SK-N-SH (cell line): ENCODE data around the gene MYCBPAP. TPM values are rescaled to one million over a fixed set of nuclear protein-coding genes. Genes with fewer than 3 reads are reported as not detected.

Source experiments
- CTCF ChIA-PET: fragments of 300-600, 350-600 bp; formaldehyde crosslinking; extraction: SDS; loops from one replicate; lab custom pipeline; 2021; lab: Yijun Ruan, JAX
- POLR2A ChIA-PET: fragments of 350-600 bp; sonication (Branson Sonifier 250); formaldehyde crosslinking; extraction: SDS; loops from one replicate; lab custom pipeline; 2020; ENCODE audit warnings: antibody characterized with exemption, inconsistent platforms; lab: Yijun Ruan, JAX
- DNase-seq: peaks from one replicate; pipeline ENCODE4 v3.0.0; 2012
- H2AFZ ChIP-seq: fragments of 200-600 bp; sonication (generic); 2 replicates; pipeline ENCODE4 v1.8.1; 2016; ENCODE audit warnings: antibody characterized with exemption, mild to moderate bottlenecking, low read depth
- H3F3A ChIP-seq: fragments of 200-600 bp; sonication (generic); replicated peaks from 2 replicates; pipeline ENCODE3; 2016; ENCODE audit warnings: antibody characterized with exemption, mild to moderate bottlenecking; ENCODE audit not compliant: insufficient read depth
- H3K27ac ChIP-seq, 2 experiments: fragments of 200-500 bp in 1 of 2; fragments of 200-600 bp in 1 of 2; sonication (Bioruptor generic) in 1 of 2; sonication (generic), shearing (Covaris generic) in 1 of 2; 2 replicates each; pipeline versions ENCODE4 v1.5.1 to v1.6.1; 2014 to 2016; ENCODE audit warnings: low read depth in 2 of 2, inconsistent platforms in 1 of 2, low read length in 1 of 2, mild to moderate bottlenecking in 1 of 2, mixed read lengths in 1 of 2
- H3K27me3 ChIP-seq: fragments of 200-600 bp; sonication (generic), shearing (Covaris generic); 2 replicates; pipeline ENCODE4 v1.6.1; 2016; ENCODE audit warnings: mixed run types; ENCODE audit not compliant: insufficient read depth
- H3K36me3 ChIP-seq, 2 experiments: fragments of 200-500 bp in 1 of 2; fragments of 200-600 bp in 1 of 2; sonication (Bioruptor generic) in 1 of 2; sonication (generic) in 1 of 2; replicated peaks in 1 of 2; 2 replicates each; pipeline versions ENCODE3 to v1.5.1; 2014 to 2016; ENCODE audit warnings: low read length in 1 of 2, mild to moderate bottlenecking in 1 of 2; ENCODE audit not compliant: insufficient read depth in 2 of 2, control insufficient read depth in 1 of 2
- H3K4me1 ChIP-seq, 2 experiments: fragments of 200-500 bp in 1 of 2; fragments of 200-600 bp in 1 of 2; sonication (Bioruptor generic) in 1 of 2; sonication (generic), shearing (Covaris generic) in 1 of 2; 2 replicates each; pipeline versions ENCODE4 v1.5.1 to v1.6.1; 2014 to 2016; ENCODE audit warnings: low read depth in 1 of 2, low read length in 1 of 2, mixed run types in 1 of 2; ENCODE audit not compliant: insufficient read depth in 2 of 2, control insufficient read depth in 1 of 2
- H3K4me2 ChIP-seq: fragments of 200-600 bp; sonication (generic), shearing (Covaris generic); 2 replicates; pipeline ENCODE4 v1.6.1; 2017; ENCODE audit warnings: mixed run types
- H3K4me3 ChIP-seq, 2 experiments: fragments of 200-500 bp in 1 of 2; fragments of 200-600 bp in 1 of 2; sonication (Bioruptor generic) in 1 of 2; sonication (generic), shearing (Covaris generic) in 1 of 2; 2 replicates each; pipeline versions ENCODE4 v1.5.1 to v1.8.1; 2014 to 2016; ENCODE audit warnings: low read depth in 2 of 2, inconsistent platforms in 1 of 2, low read length in 1 of 2, mild to moderate bottlenecking in 1 of 2, mixed read lengths in 1 of 2, moderate library complexity in 1 of 2
- H3K79me2 ChIP-seq: fragments of 200-600 bp; sonication (generic); 2 replicates; pipeline ENCODE4 v1.8.1; 2017; ENCODE audit warnings: mild to moderate bottlenecking; ENCODE audit not compliant: insufficient read depth
- H3K9ac ChIP-seq: fragments of 200-600 bp; sonication (generic); 2 replicates; pipeline ENCODE4 v1.6.1; 2017; ENCODE audit warnings: mixed run types
- H3K9me2 ChIP-seq: fragments of 200-600 bp; sonication (generic); 2 replicates; pipeline ENCODE4 v1.6.1; 2017; ENCODE audit warnings: mixed run types
- H3K9me3 ChIP-seq: fragments of 200-600 bp; sonication (generic); 2 replicates; pipeline ENCODE4 v1.6.1; 2017; ENCODE audit warnings: mixed run types, mild to moderate bottlenecking, moderate library complexity
- H4K20me1 ChIP-seq: fragments of 200-600 bp; sonication (generic); 2 replicates; pipeline ENCODE4 v1.6.1; 2017; ENCODE audit warnings: mild to moderate bottlenecking, mixed run types; ENCODE audit not compliant: insufficient read depth
- EP300 ChIP-seq, 2 experiments: IDR thresholded peaks; 2 replicates each; pipeline versions ENCODE4 v1.4.0 to v1.6.1; 2012; ENCODE audit warnings: borderline replicate concordance in 1 of 2, low read depth in 1 of 2, low read length in 1 of 2
- FOXM1 ChIP-seq: IDR thresholded peaks from 2 replicates; pipeline ENCODE4 v1.4.0; 2012; ENCODE audit warnings: low read depth, mild to moderate bottlenecking
- GATA2 ChIP-seq: sonication (generic); formaldehyde crosslinking; IDR thresholded peaks from 2 replicates; pipeline ENCODE4 v1.5.0; 2020; ENCODE audit warnings: mild to moderate bottlenecking, missing genetic modification reagents
- JUND ChIP-seq: IDR thresholded peaks from 2 replicates; pipeline ENCODE4 v1.4.0; 2012
- MXI1 ChIP-seq: IDR thresholded peaks from 2 replicates; pipeline ENCODE4 v1.6.1; 2012; ENCODE audit warnings: mild to moderate bottlenecking, low read depth, low read length, improper control_type of control experiment
- NFIC ChIP-seq: IDR thresholded peaks from 2 replicates; pipeline ENCODE4 v1.4.0; 2012; ENCODE audit warnings: borderline replicate concordance
- NRF1 ChIP-seq: IDR thresholded peaks from 2 replicates; pipeline ENCODE4 v1.6.1; 2012; ENCODE audit warnings: low read depth, mild to moderate bottlenecking, low read length
- RAD21 ChIP-seq: IDR thresholded peaks from 2 replicates; pipeline ENCODE4 v1.6.1; 2012; ENCODE audit warnings: mild to moderate bottlenecking, low read length
- RFX5 ChIP-seq: IDR thresholded peaks from 2 replicates; pipeline ENCODE4 v1.6.1; 2012; ENCODE audit warnings: mild to moderate bottlenecking, improper control_type of control experiment, low read length
- SIN3A ChIP-seq: IDR thresholded peaks from 2 replicates; pipeline ENCODE4 v1.6.1; 2012; ENCODE audit warnings: low read depth, mild to moderate bottlenecking, low read length, moderate library complexity, borderline replicate concordance
- SMC3 ChIP-seq: IDR thresholded peaks from 2 replicates; pipeline ENCODE4 v1.6.1; 2012; ENCODE audit warnings: low read depth, low read length, improper control_type of control experiment
- TAF1 ChIP-seq: IDR thresholded peaks from 2 replicates; pipeline ENCODE4 v1.6.1; 2012; ENCODE audit warnings: low read depth, mild to moderate bottlenecking, low read length, moderate library complexity, borderline replicate concordance
- TCF12 ChIP-seq: IDR thresholded peaks from 2 replicates; pipeline ENCODE4 v1.4.0; 2012
- WGBS: methylation state at CpG from one replicate; pipeline ENCODE4 v1.1.6; 2017; ENCODE audit warnings: low lambda C conversion rate; 5-methylcytosine and 5-hydroxymethylcytosine counted together
- polyA plus RNA-seq, 3 experiments: library from polyadenylated mRNA; depleted of rRNA; stranded (reverse); fragments of >200 nt; gene quantifications; 2 replicates each; pipeline ENCODE4 v1.2.3, GENCODE V29; 2012
- TF ChIP-seq, protein P1 (sequence below): fragments of 150-350 bp; IDR thresholded peaks from 2 replicates; pipeline ENCODE4 v1.6.1; 2017; ENCODE audit warnings: antibody characterized with exemption, low read length, low read depth, borderline replicate concordance
- TF ChIP-seq, protein P2 (sequence below): IDR thresholded peaks from 2 replicates; pipeline ENCODE4 v1.4.0; 2012; ENCODE audit warnings: low read depth
- TF ChIP-seq, protein P3 (sequence below): IDR thresholded peaks from 2 replicates; pipeline ENCODE4 v1.4.0; 2012; ENCODE audit warnings: low read depth, borderline replicate concordance
- TF ChIP-seq, protein P4 (sequence below): IDR thresholded peaks from 2 replicates; pipeline ENCODE4; 2012

The MYCBPAP gene
- polyA plus RNA-seq, 1 of the 3 experiments (the other 2 are of a cell fraction) = 2.4 TPM

DNA sequence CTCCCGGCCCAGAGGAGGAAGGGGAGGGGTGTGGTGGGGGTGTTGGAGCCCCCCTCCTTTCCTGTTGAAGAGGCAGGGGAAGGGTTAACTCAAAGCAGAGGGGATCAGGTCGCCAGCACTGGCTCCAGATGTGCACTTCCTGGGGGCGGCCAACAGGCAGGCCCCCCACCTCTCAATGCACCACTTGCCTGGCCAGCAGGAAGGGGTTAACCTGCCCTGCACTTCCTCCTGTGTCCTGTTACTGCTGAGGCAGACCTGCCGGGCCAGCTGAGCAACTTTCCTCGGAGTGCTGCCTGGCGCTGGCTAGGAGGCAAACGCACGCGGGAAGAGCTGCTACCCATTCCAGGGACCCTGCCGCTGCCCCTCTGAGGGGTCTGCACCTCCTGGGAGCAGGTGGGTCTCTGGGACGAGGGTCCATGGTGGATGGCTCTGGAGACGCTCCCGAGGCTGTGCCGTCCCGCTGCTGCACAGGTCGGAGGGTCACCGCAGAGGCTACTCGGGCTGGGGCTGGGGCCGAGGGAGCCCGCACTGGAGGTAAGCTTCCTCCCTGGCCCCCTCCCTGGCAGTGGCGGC, 24.3 kb downstream of the MYCBPAP start, which contains the start of gene EPN3:
TSS of gene EPN3 (plus strand) at position 284 of the 573 bp plus-strand sequence. CDS start 3,822 bp downstream, outside the sequence.
- no peak within 1 kb of the TSS for H3K9ac ChIP-seq
- H3K4me3 ChIP-seq = peak within 1 kb of the TSS; percentile 8 to 17; a peak in 2 of 4 replicates
- POLR2A ChIA-PET = interaction anchor here (2.3 kb wide), 1 partner anchor 9 kb away, joined by 14 read pairs; no protein-coding TSS in a partner anchor

DNA sequence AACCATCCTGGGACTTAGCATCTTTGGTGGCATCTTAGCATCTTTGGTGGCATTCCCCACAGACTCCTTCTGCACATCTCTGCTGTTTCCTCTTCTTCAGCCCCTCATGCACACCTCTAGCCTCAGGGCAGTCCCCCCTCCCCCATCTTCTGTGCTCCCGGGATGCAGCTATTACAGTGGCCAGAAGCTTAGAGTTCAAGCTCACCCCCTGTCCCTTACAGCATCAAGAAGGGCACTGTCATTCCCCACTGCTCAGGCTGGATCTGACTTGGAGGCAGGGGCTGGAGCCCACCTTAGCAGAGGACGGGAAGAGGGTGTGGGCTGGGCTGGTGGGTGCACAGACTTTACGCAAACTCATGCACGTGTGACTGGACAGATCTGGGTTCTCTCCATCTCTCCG, 24.9 kb downstream of the MYCBPAP start:
- no peak overlapping the region for H2AFZ ChIP-seq
- no peaks in the 10 kb centered on the region for H3K36me3 ChIP-seq
- no peak overlapping the region for H3K9ac ChIP-seq
- WGBS = 66% methylated on average over 5 of the region's 5 CpGs
- CTCF ChIA-PET = interaction anchor here (0.6 to 5.5 kb wide), 19 partner anchors 9 to 310 kb away, joined by 3 to 27 read pairs (median 4); partner anchors contain the start of genes LRRC59 and SPATA20
- H3K79me2 ChIP-seq = no peaks in the 10 kb centered on the region
- H3K9me3 ChIP-seq = no peaks in the 10 kb centered on the region
- H3K9me2 ChIP-seq = no peaks in the 10 kb centered on the region
- H3K4me2 ChIP-seq = peak overlapping the region; percentile 54; the same call in 1 of the 2 replicates
- H3F3A ChIP-seq = no peaks in the 10 kb centered on the region
- H4K20me1 ChIP-seq = no peaks in the 10 kb centered on the region
- no peak overlapping the region for H3K4me3 ChIP-seq
- TF ChIP-seq EP300 (IDR thresholded peaks at IDR 0.05; ENCODE audit: borderline replicate concordance in 1 of 2, low read depth in 1 of 2, low read length in 1 of 2) (no peak), FOXM1 (no peak), SIN3A (no peak), RFX5 (no peak), TAF1 (no peak), RAD21 (no peak), NRF1 (no peak), GATA2 (CRISPR knock-in tag) (no peak)
- TF ChIP-seq, protein P1, sequence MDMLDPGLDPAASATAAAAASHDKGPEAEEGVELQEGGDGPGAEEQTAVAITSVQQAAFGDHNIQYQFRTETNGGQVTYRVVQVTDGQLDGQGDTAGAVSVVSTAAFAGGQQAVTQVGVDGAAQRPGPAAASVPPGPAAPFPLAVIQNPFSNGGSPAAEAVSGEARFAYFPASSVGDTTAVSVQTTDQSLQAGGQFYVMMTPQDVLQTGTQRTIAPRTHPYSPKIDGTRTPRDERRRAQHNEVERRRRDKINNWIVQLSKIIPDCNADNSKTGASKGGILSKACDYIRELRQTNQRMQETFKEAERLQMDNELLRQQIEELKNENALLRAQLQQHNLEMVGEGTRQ = no peak
- peaks cover 28% of the 10 kb centered on the region; the same call in 1 of the 2 replicates for H3K27me3 ChIP-seq
- H3K27ac ChIP-seq = no peak overlapping the region
- DNase-seq = peak; percentile 64
- POLR2A ChIA-PET = interaction anchor here (0.7 to 2.3 kb wide), 2 partner anchors 9 to 90 kb away, joined by 5 to 14 read pairs; no protein-coding TSS in a partner anchor
- peaks cover 7 to 30% of the 10 kb centered on the region in 2 experiments; a peak in 3 of 4 replicates for H3K4me1 ChIP-seq

More for the DNA sequence above, 24.3 kb downstream of the MYCBPAP start, which contains the start of gene EPN3:
- no peaks in the 10 kb centered on the region for H3K79me2 ChIP-seq
- CTCF ChIA-PET = interaction anchor here (0.9 to 5.5 kb wide), 17 partner anchors 9 to 310 kb away, joined by 3 to 27 read pairs (median 5); partner anchors contain the start of gene SPATA20
- H3K27ac ChIP-seq = no peak within 1 kb of the TSS
- no peaks in the 10 kb centered on the region for H3K9me2 ChIP-seq
- H2AFZ ChIP-seq = no peak within 1 kb of the TSS
- H3K27me3 ChIP-seq = peaks cover 28% of the 10 kb centered on the region; the same call in 1 of the 2 replicates
- H4K20me1 ChIP-seq = no peaks in the 10 kb centered on the region
- no peaks in the 10 kb centered on the region for H3F3A ChIP-seq
- peak within 1 kb of the TSS; percentile 71 for H3K4me2 ChIP-seq
- TF ChIP-seq, protein P2, sequence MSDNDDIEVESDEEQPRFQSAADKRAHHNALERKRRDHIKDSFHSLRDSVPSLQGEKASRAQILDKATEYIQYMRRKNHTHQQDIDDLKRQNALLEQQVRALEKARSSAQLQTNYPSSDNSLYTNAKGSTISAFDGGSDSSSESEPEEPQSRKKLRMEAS = no peak
- no peak for TF ChIP-seq JUND
- TF ChIP-seq MXI1 = no peak
- TF ChIP-seq NFIC = no peak
- TF ChIP-seq, protein P3, sequence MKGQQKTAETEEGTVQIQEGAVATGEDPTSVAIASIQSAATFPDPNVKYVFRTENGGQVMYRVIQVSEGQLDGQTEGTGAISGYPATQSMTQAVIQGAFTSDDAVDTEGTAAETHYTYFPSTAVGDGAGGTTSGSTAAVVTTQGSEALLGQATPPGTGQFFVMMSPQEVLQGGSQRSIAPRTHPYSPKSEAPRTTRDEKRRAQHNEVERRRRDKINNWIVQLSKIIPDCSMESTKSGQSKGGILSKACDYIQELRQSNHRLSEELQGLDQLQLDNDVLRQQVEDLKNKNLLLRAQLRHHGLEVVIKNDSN = no peak
- TF ChIP-seq SIN3A = no peak
- no peak for TF ChIP-seq SMC3
- TF ChIP-seq, protein P4, sequence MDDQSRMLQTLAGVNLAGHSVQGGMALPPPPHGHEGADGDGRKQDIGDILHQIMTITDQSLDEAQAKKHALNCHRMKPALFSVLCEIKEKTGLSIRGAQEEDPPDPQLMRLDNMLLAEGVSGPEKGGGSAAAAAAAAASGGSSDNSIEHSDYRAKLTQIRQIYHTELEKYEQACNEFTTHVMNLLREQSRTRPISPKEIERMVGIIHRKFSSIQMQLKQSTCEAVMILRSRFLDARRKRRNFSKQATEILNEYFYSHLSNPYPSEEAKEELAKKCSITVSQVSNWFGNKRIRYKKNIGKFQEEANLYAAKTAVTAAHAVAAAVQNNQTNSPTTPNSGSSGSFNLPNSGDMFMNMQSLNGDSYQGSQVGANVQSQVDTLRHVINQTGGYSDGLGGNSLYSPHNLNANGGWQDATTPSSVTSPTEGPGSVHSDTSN = no peak
- no peak for TF ChIP-seq NRF1
- no peak for TF ChIP-seq RAD21
- no peak for TF ChIP-seq RFX5
- TF ChIP-seq TCF12 = no peak
- DNase-seq = peak; percentile 82
- WGBS = 8% methylated on average over 6 of the region's 21 CpGs
- H3K9me3 ChIP-seq = no peaks in the 10 kb centered on the region
- H3K36me3 ChIP-seq = no peaks in the 10 kb centered on the region
- H3K4me1 ChIP-seq = peaks cover 7 to 30% of the 10 kb centered on the region in 2 experiments; a peak in 3 of 4 replicates
